PC-3 (cell line): ENCODE data around the gene CPA3.

Experiments
- EZH2phosphoT487 ChIP-seq: fragments of 300-600 bp; sonication (generic); IDR thresholded peaks from 2 replicates; pipeline ENCODE4 v1.6.1; 2018; ENCODE audit warnings: mild to moderate bottlenecking, antibody characterized with exemption, low read length, borderline replicate concordance
- TF ChIP-seq, protein P1 (sequence below): fragments of 300-600 bp; sonication (generic); conservative IDR thresholded peaks from 2 replicates; pipeline ENCODE4 v1.5.1; 2017; ENCODE audit warnings: antibody characterized with exemption, low read depth, mild to moderate bottlenecking, low read length

- no peak for TF ChIP-seq EZH2phosphoT487
- TF ChIP-seq, protein P1, sequence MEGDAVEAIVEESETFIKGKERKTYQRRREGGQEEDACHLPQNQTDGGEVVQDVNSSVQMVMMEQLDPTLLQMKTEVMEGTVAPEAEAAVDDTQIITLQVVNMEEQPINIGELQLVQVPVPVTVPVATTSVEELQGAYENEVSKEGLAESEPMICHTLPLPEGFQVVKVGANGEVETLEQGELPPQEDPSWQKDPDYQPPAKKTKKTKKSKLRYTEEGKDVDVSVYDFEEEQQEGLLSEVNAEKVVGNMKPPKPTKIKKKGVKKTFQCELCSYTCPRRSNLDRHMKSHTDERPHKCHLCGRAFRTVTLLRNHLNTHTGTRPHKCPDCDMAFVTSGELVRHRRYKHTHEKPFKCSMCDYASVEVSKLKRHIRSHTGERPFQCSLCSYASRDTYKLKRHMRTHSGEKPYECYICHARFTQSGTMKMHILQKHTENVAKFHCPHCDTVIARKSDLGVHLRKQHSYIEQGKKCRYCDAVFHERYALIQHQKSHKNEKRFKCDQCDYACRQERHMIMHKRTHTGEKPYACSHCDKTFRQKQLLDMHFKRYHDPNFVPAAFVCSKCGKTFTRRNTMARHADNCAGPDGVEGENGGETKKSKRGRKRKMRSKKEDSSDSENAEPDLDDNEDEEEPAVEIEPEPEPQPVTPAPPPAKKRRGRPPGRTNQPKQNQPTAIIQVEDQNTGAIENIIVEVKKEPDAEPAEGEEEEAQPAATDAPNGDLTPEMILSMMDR: no peak
These were observed 37.1 kb downstream of the CPA3 start for GRCh38 chr3:148901987-148902791.
